HG03520 (cell line): Measurements from ENCODE around the gene PAM.

Source experiments
- ATAC-seq: cut with Tn5 transposase; IDR thresholded peaks from one replicate; pipeline ENCODE4 v1.9.1; 2021; ENCODE audit warnings: mild to moderate bottlenecking, moderate library complexity; ENCODE audit not compliant: unreplicated experiment

The PAM gene

GRCh38 chr5:102927007-102927406, 171.9 kb downstream of the PAM start:
- no peak for ATAC-seq

GRCh38 chr5:102930244-102930643, 175.1 kb downstream of the PAM start:
- no peak for ATAC-seq

DNA sequence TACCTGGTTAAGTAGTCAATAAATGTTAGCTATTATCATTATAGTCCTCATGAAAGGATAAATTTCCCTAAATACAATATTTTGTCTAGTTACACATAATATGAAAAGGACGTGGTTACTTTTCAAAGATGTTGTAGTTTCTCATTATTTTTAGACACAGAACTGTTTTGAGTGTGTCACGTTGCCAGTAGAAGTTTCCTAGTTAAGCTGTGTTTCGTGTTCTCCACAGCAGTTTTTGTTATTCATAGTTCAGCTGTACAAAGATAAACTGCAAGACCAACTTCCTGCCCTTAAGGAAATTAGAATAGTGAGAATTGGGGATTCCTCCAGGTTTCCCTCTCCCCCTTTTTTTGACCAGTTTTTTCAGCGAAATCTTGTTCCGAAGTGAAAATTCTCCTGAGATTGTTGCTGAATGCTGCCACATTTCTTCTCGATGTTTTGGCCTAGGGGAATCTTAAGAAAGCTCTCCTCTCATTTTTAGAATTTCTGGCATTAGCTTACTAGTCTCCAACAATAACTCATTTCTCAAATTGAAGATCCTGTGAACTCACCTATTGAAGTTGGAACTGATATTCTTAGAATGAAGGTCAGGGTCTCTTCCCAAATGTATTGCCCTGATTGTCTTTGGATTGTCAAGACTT, 176.1 kb downstream of the PAM start:
- ATAC-seq: peak; percentile 42

DNA sequence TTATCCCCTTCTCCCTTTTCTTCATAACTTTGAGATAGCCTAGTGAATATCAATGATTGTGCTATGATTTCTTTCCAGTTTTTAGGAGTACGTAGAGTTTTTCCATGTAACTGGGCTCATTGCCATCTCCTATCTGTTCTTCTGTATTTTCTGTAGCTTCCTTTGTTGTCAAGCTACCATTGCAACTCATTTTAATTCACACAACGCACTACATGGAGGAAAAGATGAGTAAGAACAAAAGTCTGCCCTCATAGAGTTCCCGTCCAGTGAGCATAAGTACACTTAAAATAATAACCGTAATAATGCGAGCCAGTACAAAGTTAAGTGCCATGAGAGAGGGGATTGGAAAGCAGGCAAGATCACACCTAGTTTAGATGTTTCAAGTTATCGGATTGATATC, 177.7 kb downstream of the PAM start:
- no peak for ATAC-seq

GRCh38 chr5:102933316-102933715, 178.2 kb downstream of the PAM start:
- no peak for ATAC-seq

- ATAC-seq: no peak
These were observed 178.8 kb downstream of the PAM start for GRCh38 chr5:102933721-102934459.

DNA sequence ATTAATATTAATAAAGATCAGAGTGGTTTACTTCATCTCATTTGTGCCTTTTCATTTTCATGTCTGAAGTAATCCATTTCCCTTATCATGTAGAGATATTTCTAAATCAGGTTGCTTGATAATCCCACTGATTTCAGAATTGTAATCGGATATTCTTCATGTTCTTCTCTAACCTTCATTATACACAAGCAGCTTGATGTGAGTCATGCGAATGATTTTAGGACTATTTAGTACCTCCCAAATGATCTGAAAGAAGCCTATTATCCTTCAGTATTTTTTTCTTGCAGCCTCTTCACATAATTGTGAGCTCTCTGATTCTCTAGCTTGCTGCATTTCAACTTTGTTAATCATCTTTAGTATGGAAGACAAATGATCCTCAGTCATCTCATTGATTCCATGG, 182.8 kb downstream of the PAM start:
- ATAC-seq: no peak

DNA sequence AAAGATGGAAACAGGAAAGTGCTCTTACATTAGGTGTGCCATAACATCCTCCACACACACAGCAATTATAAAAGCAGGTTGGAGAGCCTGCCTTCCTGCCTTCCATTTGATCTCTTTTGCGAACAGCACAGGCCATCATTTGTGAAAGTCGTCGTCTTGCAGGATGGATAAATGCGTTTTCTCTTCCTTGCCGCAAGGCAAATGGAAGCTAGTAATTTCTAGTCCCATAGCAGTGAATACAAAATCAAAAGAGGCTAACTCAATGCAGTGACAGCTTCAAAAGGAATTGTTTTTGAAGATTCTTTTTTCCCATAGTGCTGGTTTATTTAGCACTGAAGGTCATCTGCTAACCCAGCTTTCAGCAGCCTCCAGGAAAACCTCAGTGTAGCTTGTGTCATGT, 186.0 kb downstream of the PAM start:
- no peak for ATAC-seq

DNA sequence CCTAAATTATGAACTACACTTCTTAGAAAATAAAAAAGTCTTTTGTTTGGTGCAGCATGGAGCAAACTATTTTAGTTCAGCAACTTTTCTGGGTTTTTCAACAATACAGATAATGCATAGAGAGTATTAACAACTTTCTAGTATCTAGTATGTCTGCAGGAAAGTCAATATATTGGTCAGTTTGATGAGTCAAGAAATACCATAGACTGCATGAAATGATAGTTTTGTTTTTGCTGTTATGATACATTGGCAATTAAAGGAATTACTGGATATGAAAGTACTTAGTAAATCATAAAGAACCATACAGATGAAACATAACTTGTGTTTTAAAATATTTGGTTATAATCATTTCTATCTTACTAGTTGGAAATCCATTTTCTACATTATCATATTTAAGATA, 191.3 kb downstream of the PAM start:
- ATAC-seq: no peak

GRCh38 chr5:102946971-102947370, 191.9 kb downstream of the PAM start:
- no peak for ATAC-seq

- no peak for ATAC-seq
These were observed 200.4 kb downstream of the PAM start for GRCh38 chr5:102955488-102955887.

DNA sequence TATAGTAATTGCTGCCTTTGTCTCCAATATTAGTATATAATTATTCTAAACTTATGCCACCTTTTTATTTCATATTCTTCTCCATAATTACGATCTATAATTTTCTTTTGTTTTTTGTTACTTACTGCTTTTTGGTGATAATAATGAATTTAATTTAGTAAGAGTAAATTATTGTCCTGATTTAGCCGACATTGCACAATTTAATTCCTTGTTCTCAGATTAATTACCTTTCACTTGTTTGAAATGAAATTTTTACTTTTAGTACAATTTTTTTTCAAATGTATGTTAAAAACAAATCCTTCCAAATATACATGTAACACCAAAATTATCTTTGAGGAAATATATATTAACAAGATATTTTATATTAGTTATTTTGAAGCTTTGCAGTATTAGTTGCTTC, 201.5 kb downstream of the PAM start:
- no peak for ATAC-seq

DNA sequence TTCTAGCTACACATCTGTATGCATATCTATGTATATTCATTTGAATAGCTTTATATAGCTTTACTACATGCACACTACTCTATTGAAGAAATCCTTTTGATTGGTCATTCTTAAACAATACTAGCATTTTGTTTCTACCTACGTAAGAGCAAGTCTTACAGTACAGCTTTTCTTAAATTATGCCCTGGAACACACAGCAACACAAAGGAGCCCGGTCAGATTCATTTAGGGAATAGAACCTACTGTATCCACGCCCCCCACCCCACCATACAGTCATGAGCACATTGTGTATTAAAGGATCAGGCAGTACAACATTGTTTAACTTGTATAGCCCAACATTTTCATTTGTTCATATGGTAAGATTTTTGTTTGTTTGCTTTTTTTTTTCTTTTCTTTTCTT, 202.0 kb downstream of the PAM start:
- no peak for ATAC-seq

DNA sequence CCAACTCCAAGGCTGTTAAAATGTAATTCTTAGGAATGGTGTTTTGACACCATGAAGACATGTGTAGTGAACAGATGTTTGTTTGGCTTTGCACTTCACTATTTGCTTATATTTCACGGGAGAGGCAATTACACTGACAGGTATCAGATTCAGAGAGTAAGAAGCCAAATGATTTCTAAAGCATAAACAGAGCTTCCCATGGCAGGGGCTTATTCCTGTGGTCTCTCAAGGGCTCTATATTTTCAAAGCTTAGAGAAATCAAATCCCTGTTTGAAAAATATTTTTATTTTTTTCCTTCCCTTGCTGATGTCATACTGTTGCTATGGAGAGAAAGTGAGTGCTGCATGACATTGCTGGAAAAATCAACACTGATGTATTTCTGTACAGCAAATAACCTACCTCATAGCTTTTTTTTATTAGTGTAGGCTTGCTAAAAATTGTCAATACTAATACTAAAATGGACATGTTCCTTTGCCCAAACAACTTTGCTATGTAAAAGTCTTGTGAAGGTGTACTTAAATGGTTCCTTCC, 203.4 kb downstream of the PAM start:
- no peak for ATAC-seq

- no peak for ATAC-seq
These were observed 203.9 kb downstream of the PAM start for GRCh38 chr5:102959055-102959454.

DNA sequence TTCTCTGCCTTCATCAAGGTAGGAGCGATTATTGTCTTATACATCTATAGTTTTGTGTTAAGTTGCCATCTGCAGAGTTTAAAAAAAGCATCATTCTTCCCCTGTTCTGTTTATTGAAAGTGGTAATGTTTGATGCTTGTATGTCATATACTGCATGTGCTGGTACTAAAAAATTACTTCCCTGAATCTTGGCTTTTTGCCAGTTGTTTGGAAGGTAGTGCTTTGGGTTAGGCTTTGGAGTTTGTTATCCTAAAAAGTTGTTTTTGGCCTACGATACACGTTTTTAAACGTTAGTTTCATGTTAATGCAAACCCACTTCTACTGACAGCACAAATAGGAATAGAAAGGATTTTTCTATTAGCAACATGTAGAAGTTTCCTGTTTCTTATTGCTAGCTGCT, 206.6 kb downstream of the PAM start:
- ATAC-seq: no peak

DNA sequence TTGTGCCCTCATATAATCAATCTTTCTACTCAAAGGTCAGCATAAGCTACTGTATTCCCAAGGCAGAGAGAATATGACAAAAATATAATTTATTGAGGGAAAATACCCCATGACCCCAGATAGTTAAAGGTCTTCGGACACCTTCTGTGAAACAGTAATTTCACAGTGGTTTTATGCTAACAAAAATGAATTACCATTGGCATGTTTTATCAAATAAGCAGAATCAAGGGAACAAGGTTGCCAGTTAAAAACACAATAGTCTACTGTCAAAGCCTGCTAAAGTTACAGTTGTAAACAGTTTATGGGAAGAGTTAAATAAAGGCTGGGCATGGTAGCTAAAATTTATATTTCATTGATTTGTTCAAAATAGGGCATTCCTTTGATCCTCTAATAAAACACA, 210.5 kb downstream of the PAM start:
- ATAC-seq: no peak

- ATAC-seq: no peak
These were observed 214.5 kb downstream of the PAM start for GRCh38 chr5:102969641-102970040.

DNA sequence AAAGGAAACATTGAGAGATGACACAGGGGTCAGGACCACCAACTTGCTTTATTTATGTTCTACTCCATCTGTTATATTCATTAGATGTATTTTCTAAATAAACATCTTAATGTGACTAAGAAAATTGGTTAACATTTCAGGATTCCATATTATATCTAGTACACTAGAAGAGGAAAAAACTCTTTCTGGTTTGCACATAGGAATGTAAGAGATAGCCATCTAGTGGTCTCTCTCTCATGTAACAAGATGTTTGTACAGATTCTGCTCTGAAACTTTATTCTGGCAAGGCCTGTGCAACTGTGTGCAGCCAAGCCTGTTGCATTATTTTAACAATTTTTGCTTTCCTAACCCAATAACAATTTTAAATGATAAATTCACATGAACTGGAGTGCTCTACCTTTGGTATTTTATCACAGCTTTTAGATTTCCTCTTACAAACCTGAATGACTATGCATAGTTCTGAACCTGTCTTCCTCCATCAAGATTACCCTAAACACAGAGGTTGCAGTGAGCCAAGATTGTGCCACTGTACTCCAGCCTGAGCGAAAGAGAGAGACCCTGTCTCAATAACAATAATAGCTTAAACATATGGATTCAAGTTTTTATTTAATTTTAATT, 216.7 kb downstream of the PAM start:
- ATAC-seq: no peak

- ATAC-seq: no peak
These were observed 219.1 kb downstream of the PAM start for GRCh38 chr5:102974177-102974576.

DNA sequence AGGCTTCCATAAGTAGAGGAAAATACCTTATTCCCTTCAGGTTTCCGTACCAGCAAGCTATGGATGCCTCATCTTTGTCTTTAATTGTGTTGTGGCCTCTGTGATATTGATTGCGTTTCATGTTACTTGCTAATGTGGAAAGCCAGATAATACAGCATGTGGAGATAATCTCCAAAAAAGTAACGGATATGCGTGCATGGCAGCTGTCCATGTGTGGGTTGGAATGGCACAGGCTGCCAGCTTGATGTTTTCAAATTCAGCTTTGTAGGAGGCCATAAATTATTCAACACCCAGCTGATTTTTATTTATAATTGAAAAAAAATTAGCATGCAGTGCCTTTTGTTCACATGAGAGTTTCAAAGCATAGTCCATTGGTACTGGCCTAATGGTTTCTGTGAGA, 219.9 kb downstream of the PAM start:
- no peak for ATAC-seq
